Measurements from ENCODE around the gene CTSH. TPM values are rescaled to one million over a fixed set of nuclear protein-coding genes. Genes with fewer than 3 reads are reported as not detected.
A peak's percentile ranks its signal among the peaks of the same experiment; 100 is the strongest.

The CTSH gene
- total and polyA plus RNA-seq, 2 experiments from 2014 or later, result 1.7 to 5.2 TPM

- Histone ChIP-seq H2AFZ (no peak overlapping the region), H3K4me1 (ENCODE audit: insufficient read depth) (no peaks in the 10 kb centered on the region), H3K79me2 (ENCODE audit: insufficient read depth) (no peaks in the 10 kb centered on the region), H3K36me3 (ENCODE audit: low read depth) (no peaks in the 10 kb centered on the region), H3K4me3 (no peak overlapping the region), H3K9me3 (ENCODE audit: low read depth) (no peaks in the 10 kb centered on the region), H3F3A (ENCODE audit: insufficient read depth) (no peaks in the 10 kb centered on the region), H3K27ac (no peak overlapping the region), H3K9ac (no peak overlapping the region), H3K27me3 (replicated peaks; ENCODE audit: insufficient read depth) (no peaks in the 10 kb centered on the region), H3K4me2 (ENCODE audit: unreplicated experiment) (no peak overlapping the region), H4K20me1 (ENCODE audit: insufficient read depth) (no peaks in the 10 kb centered on the region), H3K9me2 (ENCODE audit: insufficient read depth) (no peaks in the 10 kb centered on the region)
- WGBS, 2 experiments (ENCODE audit: low coverage in 1 of 2, low lambda C conversion rate in 2 of 2, missing lambda C conversion rate in 2 of 2), result 83 to 89% methylated on average over 7 of the region's 7 CpGs
- TF ChIP-seq EZH2phosphoT487 (IDR thresholded peaks at IDR 0.05; ENCODE audit: insufficient read depth, low read depth) (no peak), EZH2 (IDR thresholded peaks at IDR 0.05; ENCODE audit: insufficient read depth, poor library complexity, severe bottlenecking) (no peak)
- in situ Hi-C loops (cut with MboI), result no loop called here
- no peak for DNase-seq
Observed at GRCh38 chr15:78974272-78974918, 29.5 kb upstream of the CTSH start.

GRCh38 chr15:78969687-78970349 is 25.0 kb upstream of the CTSH start:
- WGBS, 2 experiments (ENCODE audit: low coverage in 1 of 2, low lambda C conversion rate in 2 of 2, missing lambda C conversion rate in 2 of 2), result 55 to 58% methylated on average over 5 of the region's 5 CpGs
- no peak for TF ChIP-seq EZH2phosphoT487 (IDR thresholded peaks at IDR 0.05; ENCODE audit: insufficient read depth, low read depth)
- TF ChIP-seq EZH2 (IDR thresholded peaks at IDR 0.05; ENCODE audit: insufficient read depth, poor library complexity, severe bottlenecking), result no peak
- no peaks in the 10 kb centered on the region for H3F3A ChIP-seq (ENCODE audit: insufficient read depth)
- no peak overlapping the region for H3K27ac ChIP-seq
- in situ Hi-C loops (cut with MboI), result no loop called here
- no peaks in the 10 kb centered on the region for H3K9me3 ChIP-seq (ENCODE audit: low read depth)
- H3K27me3 ChIP-seq (replicated peaks; ENCODE audit: insufficient read depth), result no peaks in the 10 kb centered on the region
- H4K20me1 ChIP-seq (ENCODE audit: insufficient read depth), result no peaks in the 10 kb centered on the region
- H3K36me3 ChIP-seq (ENCODE audit: low read depth), result no peaks in the 10 kb centered on the region
- no peak overlapping the region for H3K4me2 ChIP-seq (ENCODE audit: unreplicated experiment)
- no peaks in the 10 kb centered on the region for H3K9me2 ChIP-seq (ENCODE audit: insufficient read depth)
- H3K9ac ChIP-seq, result no peak overlapping the region
- no peaks in the 10 kb centered on the region for H3K4me1 ChIP-seq (ENCODE audit: insufficient read depth)
- H3K4me3 ChIP-seq, result no peak overlapping the region
- H2AFZ ChIP-seq, result no peak overlapping the region
- no peaks in the 10 kb centered on the region for H3K79me2 ChIP-seq (ENCODE audit: insufficient read depth)
- peak; percentile 43 for DNase-seq

- H3K27ac ChIP-seq, result no peak overlapping the region
- no peaks in the 10 kb centered on the region for H4K20me1 ChIP-seq (ENCODE audit: insufficient read depth)
- H3K9ac ChIP-seq, result no peak overlapping the region
- TF ChIP-seq EZH2phosphoT487 (IDR thresholded peaks at IDR 0.05; ENCODE audit: insufficient read depth, low read depth) (no peak), EZH2 (IDR thresholded peaks at IDR 0.05; ENCODE audit: insufficient read depth, poor library complexity, severe bottlenecking) (no peak)
- no peaks in the 10 kb centered on the region for H3K9me2 ChIP-seq (ENCODE audit: insufficient read depth)
- no peak overlapping the region for H2AFZ ChIP-seq
- no peak for DNase-seq
- H3F3A ChIP-seq (ENCODE audit: insufficient read depth), result no peaks in the 10 kb centered on the region
- no peaks in the 10 kb centered on the region for H3K27me3 ChIP-seq (replicated peaks; ENCODE audit: insufficient read depth)
- H3K79me2 ChIP-seq (ENCODE audit: insufficient read depth), result no peaks in the 10 kb centered on the region
- no peaks in the 10 kb centered on the region for H3K4me1 ChIP-seq (ENCODE audit: insufficient read depth)
- H3K4me3 ChIP-seq, result no peak overlapping the region
- H3K36me3 ChIP-seq (ENCODE audit: low read depth), result no peaks in the 10 kb centered on the region
- H3K4me2 ChIP-seq (ENCODE audit: unreplicated experiment), result no peak overlapping the region
- whole genome bisulfite sequencing, 2 experiments (ENCODE audit: low coverage in 1 of 2, low lambda C conversion rate in 2 of 2, missing lambda C conversion rate in 2 of 2), result 76 to 78% methylated on average over 5 of the region's 5 CpGs
- in situ Hi-C loops (cut with MboI), result no loop called here
- H3K9me3 ChIP-seq (ENCODE audit: low read depth), result no peaks in the 10 kb centered on the region
Observed at GRCh38 chr15:78968539-78969271, 23.9 kb upstream of the CTSH start.

- no peak overlapping the region for H3K4me2 ChIP-seq (ENCODE audit: unreplicated experiment)
- no peaks in the 10 kb centered on the region for H4K20me1 ChIP-seq (ENCODE audit: insufficient read depth)
- no peak overlapping the region for H2AFZ ChIP-seq
- no peaks in the 10 kb centered on the region for H3K9me2 ChIP-seq (ENCODE audit: insufficient read depth)
- no peaks in the 10 kb centered on the region for H3K9me3 ChIP-seq (ENCODE audit: low read depth)
- no peaks in the 10 kb centered on the region for H3K27me3 ChIP-seq (replicated peaks; ENCODE audit: insufficient read depth)
- in situ Hi-C loops (cut with MboI), result no loop called here
- 79 to 83% methylated on average over 2 of the region's 2 CpGs for WGBS, 2 experiments (ENCODE audit: low coverage in 1 of 2, low lambda C conversion rate in 2 of 2, missing lambda C conversion rate in 2 of 2)
- no peaks in the 10 kb centered on the region for H3K79me2 ChIP-seq (ENCODE audit: insufficient read depth)
- no peak for DNase-seq
- no peak overlapping the region for H3K27ac ChIP-seq
- TF ChIP-seq EZH2 (IDR thresholded peaks at IDR 0.05; ENCODE audit: insufficient read depth, poor library complexity, severe bottlenecking), result no peak
- no peak for TF ChIP-seq EZH2phosphoT487 (IDR thresholded peaks at IDR 0.05; ENCODE audit: insufficient read depth, low read depth)
- no peak overlapping the region for H3K4me3 ChIP-seq
- H3F3A ChIP-seq (ENCODE audit: insufficient read depth), result no peaks in the 10 kb centered on the region
- H3K9ac ChIP-seq, result no peak overlapping the region
- no peaks in the 10 kb centered on the region for H3K36me3 ChIP-seq (ENCODE audit: low read depth)
- no peaks in the 10 kb centered on the region for H3K4me1 ChIP-seq (ENCODE audit: insufficient read depth)
Observed at GRCh38 chr15:78968114-78968513, 23.3 kb upstream of the CTSH start.

All from GM23248 (cell line).